GM12878 (cell line): ENCODE data around the gene RAE1. TPM values are rescaled to one million over a fixed set of nuclear protein-coding genes. Genes with fewer than 3 reads are reported as not detected.

ENCODE experiments used
- CBX3 ChIP-seq: fragments of 200-600 bp; sonication (generic); IDR thresholded peaks from 2 replicates; pipeline ENCODE4 v1.6.1; 2016; ENCODE audit warnings: low read depth, borderline replicate concordance
- CREB1 ChIP-seq: IDR thresholded peaks from 2 replicates; pipeline ENCODE4 v1.6.1; 2012; ENCODE audit warnings: low read depth, mild to moderate bottlenecking, inconsistent platforms
- FOS ChIP-seq: IDR thresholded peaks from 3 replicates; pipeline ENCODE4 v1.6.1; 2011; ENCODE audit warnings: borderline replicate concordance; ENCODE audit not compliant: insufficient read length; ENCODE audit errors: extremely low read depth
- GATAD2B ChIP-seq: fragments of 450-650 bp; conservative IDR thresholded peaks from 2 replicates; pipeline ENCODE4 v1.6.1; 2017; ENCODE audit warnings: low read depth, mild to moderate bottlenecking, moderate library complexity
- MEF2B ChIP-seq: fragments of 450-650 bp; IDR thresholded peaks from 2 replicates; pipeline ENCODE4 v1.6.1; 2018; ENCODE audit warnings: mild to moderate bottlenecking, moderate library complexity; ENCODE audit not compliant: partially characterized antibody, poor library complexity, severe bottlenecking
- MYB ChIP-seq: fragments of 150-350 bp; IDR thresholded peaks from 2 replicates; pipeline ENCODE4 v1.6.1; 2014; ENCODE audit warnings: mild to moderate bottlenecking, low read depth, low read length, borderline replicate concordance
- POU2F2 ChIP-seq: IDR thresholded peaks from 3 replicates; pipeline ENCODE4 v1.6.1; 2011; ENCODE audit warnings: low read depth, mild to moderate bottlenecking, low read length, borderline replicate concordance
- RAD21 ChIP-seq: IDR thresholded peaks from 2 replicates; pipeline ENCODE4 v1.6.1; 2011; ENCODE audit warnings: mild to moderate bottlenecking, low read depth, low read length, moderate library complexity; ENCODE audit not compliant: insufficient read depth
- RAD51 ChIP-seq: fragments of 450-650 bp; IDR thresholded peaks from 2 replicates; pipeline ENCODE4 v1.6.1; 2016; ENCODE audit warnings: moderate library complexity, mild to moderate bottlenecking, inconsistent platforms
- SP1 ChIP-seq: IDR thresholded peaks from one replicate; pipeline ENCODE4 v1.6.1; 2011; ENCODE audit warnings: low read depth, low read length
- SUPT20H ChIP-seq: IDR thresholded peaks from 2 replicates; pipeline ENCODE4 v1.6.1; 2011; ENCODE audit warnings: low read depth, mild to moderate bottlenecking, low read length, moderate library complexity, borderline replicate concordance; ENCODE audit not compliant: control insufficient read depth
- TARDBP ChIP-seq: IDR thresholded peaks from 2 replicates; pipeline ENCODE4 v1.6.1; 2016; ENCODE audit warnings: borderline replicate concordance
- TCF12 ChIP-seq: IDR thresholded peaks from 2 replicates; pipeline ENCODE4 v1.6.1; 2011; ENCODE audit warnings: low read depth, mild to moderate bottlenecking, low read length
- ZNF207 ChIP-seq: fragments of 450-650 bp; IDR thresholded peaks from 2 replicates; pipeline ENCODE4 v1.6.1; 2014; ENCODE audit warnings: antibody characterized with exemption, mild to moderate bottlenecking, borderline replicate concordance
- ZNF217 ChIP-seq: fragments of 450-650 bp; IDR thresholded peaks from 2 replicates; pipeline ENCODE4 v1.6.1; 2017; ENCODE audit warnings: antibody characterized with exemption, mild to moderate bottlenecking
- ZNF274 ChIP-seq: IDR thresholded peaks from one replicate; pipeline ENCODE4 v1.8.0; 2011; ENCODE audit not compliant: insufficient read length, insufficient read depth
- ZSCAN29 ChIP-seq: fragments of 450-650 bp; IDR thresholded peaks from 2 replicates; pipeline ENCODE4 v1.6.1; 2017; ENCODE audit warnings: mild to moderate bottlenecking, moderate library complexity
- polyA plus RNA-seq, 11 experiments: library from polyadenylated mRNA; depleted of rRNA in 4 of 11; unstranded in 6 of 11; stranded (reverse) in 5 of 11; fragments of >200 nt; fragmentation: Nextera tagmentation in 4 of 11; fragmentation: Illumina TruSeq in 1 of 11; extraction: Ambion mirVana in 4 of 11; extraction: Trizol in 1 of 11; gene quantifications; 1 replicate in 1 of 11; 2 replicates in 10 of 11; pipeline versions ENCODE4 v1.2.1 to v1.2.3, GENCODE V29; 2011 to 2016; ENCODE audit warnings: inconsistent platforms in 2 of 11, missing spikeins in 2 of 11, low read depth in 1 of 11
- total RNA-seq, 4 experiments: library from RNA; depleted of rRNA in 3 of 4; stranded (reverse); fragments of >200 nt in 3 of 4; fragmentation: Illumina TruSeq in 1 of 4; extraction: Trizol in 1 of 4; gene quantifications; 2 replicates each; pipeline versions ENCODE4 v1.2.1 to v1.2.3, GENCODE V29; 2013 to 2021
- TF ChIP-seq, protein P1 (sequence below): fragments of 450-650 bp; IDR thresholded peaks from 2 replicates; pipeline ENCODE4 v1.6.1; 2017; ENCODE audit warnings: low read depth, mild to moderate bottlenecking, moderate library complexity
- TF ChIP-seq, protein P2 (sequence below): fragments of 450-650 bp; IDR thresholded peaks from 2 replicates; pipeline ENCODE4 v1.6.1; 2016; ENCODE audit warnings: mild to moderate bottlenecking, moderate library complexity, borderline replicate concordance
- TF ChIP-seq, protein P3 (sequence below): fragments of 450-650 bp; IDR thresholded peaks from 2 replicates; pipeline ENCODE4 v1.6.1; 2017; ENCODE audit warnings: mild to moderate bottlenecking, moderate library complexity

The RAE1 gene
- total and polyA plus RNA-seq, 10 of the 15 experiments (the other 5 are each of a cell fraction or from before 2014, with no cell fraction given) = 28.7 to 107 (median 49.3) TPM

DNA sequence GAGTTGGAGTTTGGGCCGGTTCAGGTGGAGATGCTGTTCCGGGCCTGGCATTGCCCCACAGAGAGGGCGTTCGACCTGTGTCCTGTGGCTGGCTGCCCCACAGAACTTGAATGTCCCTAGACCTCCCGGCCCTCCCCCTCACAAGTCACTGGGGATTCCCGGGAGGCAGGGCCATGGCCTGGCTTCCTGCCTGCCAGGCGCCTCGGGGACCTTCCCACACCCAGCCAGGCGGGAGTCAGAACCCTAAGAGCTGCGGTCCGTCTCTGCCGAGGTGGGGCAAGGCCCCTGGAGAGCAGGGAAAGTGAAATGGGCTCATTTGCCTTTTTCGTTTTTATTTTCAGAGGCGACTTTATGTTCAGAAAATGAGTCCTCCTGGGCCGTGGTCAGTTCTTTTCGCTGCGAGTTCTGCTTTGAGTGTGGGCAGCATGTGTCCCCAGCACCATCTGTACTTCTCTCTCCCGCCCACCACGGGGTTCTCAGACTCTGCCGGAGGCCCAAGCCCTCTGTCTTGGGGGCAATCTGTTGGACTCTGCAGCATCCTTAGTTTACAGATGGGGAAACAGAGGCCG lies 48.6 kb downstream of the RAE1 start (continued):
- TF ChIP-seq TCF12 (peak; percentile 44; the same call in 1 of the 2 replicates), TARDBP (no peak), ZNF274 (no peak), MYB (no peak), ZNF207 (no peak), MEF2B (peak; percentile 90), ZSCAN29 (no peak), SUPT20H (no peak), RAD21 (no peak), CREB1 (no peak), FOS (no peak), CBX3 (no peak), SP1 (peak; percentile 57), GATAD2B (peak; percentile 80), RAD51 (no peak), POU2F2 (no peak; the same call in 1 of the 3 replicates), ZNF217 (no peak)
- TF ChIP-seq, protein P1, sequence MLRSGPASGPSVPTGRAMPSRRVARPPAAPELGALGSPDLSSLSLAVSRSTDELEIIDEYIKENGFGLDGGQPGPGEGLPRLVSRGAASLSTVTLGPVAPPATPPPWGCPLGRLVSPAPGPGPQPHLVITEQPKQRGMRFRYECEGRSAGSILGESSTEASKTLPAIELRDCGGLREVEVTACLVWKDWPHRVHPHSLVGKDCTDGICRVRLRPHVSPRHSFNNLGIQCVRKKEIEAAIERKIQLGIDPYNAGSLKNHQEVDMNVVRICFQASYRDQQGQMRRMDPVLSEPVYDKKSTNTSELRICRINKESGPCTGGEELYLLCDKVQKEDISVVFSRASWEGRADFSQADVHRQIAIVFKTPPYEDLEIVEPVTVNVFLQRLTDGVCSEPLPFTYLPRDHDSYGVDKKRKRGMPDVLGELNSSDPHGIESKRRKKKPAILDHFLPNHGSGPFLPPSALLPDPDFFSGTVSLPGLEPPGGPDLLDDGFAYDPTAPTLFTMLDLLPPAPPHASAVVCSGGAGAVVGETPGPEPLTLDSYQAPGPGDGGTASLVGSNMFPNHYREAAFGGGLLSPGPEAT = peak; percentile 82
- TF ChIP-seq, protein P2, sequence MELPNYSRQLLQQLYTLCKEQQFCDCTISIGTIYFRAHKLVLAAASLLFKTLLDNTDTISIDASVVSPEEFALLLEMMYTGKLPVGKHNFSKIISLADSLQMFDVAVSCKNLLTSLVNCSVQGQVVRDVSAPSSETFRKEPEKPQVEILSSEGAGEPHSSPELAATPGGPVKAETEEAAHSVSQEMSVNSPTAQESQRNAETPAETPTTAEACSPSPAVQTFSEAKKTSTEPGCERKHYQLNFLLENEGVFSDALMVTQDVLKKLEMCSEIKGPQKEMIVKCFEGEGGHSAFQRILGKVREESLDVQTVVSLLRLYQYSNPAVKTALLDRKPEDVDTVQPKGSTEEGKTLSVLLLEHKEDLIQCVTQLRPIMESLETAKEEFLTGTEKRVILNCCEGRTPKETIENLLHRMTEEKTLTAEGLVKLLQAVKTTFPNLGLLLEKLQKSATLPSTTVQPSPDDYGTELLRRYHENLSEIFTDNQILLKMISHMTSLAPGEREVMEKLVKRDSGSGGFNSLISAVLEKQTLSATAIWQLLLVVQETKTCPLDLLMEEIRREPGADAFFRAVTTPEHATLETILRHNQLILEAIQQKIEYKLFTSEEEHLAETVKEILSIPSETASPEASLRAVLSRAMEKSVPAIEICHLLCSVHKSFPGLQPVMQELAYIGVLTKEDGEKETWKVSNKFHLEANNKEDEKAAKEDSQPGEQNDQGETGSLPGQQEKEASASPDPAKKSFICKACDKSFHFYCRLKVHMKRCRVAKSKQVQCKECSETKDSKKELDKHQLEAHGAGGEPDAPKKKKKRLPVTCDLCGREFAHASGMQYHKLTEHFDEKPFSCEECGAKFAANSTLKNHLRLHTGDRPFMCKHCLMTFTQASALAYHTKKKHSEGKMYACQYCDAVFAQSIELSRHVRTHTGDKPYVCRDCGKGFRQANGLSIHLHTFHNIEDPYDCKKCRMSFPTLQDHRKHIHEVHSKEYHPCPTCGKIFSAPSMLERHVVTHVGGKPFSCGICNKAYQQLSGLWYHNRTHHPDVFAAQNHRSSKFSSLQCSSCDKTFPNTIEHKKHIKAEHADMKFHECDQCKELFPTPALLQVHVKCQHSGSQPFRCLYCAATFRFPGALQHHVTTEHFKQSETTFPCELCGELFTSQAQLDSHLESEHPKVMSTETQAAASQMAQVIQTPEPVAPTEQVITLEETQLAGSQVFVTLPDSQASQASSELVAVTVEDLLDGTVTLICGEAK = no peak
- TF ChIP-seq, protein P3, sequence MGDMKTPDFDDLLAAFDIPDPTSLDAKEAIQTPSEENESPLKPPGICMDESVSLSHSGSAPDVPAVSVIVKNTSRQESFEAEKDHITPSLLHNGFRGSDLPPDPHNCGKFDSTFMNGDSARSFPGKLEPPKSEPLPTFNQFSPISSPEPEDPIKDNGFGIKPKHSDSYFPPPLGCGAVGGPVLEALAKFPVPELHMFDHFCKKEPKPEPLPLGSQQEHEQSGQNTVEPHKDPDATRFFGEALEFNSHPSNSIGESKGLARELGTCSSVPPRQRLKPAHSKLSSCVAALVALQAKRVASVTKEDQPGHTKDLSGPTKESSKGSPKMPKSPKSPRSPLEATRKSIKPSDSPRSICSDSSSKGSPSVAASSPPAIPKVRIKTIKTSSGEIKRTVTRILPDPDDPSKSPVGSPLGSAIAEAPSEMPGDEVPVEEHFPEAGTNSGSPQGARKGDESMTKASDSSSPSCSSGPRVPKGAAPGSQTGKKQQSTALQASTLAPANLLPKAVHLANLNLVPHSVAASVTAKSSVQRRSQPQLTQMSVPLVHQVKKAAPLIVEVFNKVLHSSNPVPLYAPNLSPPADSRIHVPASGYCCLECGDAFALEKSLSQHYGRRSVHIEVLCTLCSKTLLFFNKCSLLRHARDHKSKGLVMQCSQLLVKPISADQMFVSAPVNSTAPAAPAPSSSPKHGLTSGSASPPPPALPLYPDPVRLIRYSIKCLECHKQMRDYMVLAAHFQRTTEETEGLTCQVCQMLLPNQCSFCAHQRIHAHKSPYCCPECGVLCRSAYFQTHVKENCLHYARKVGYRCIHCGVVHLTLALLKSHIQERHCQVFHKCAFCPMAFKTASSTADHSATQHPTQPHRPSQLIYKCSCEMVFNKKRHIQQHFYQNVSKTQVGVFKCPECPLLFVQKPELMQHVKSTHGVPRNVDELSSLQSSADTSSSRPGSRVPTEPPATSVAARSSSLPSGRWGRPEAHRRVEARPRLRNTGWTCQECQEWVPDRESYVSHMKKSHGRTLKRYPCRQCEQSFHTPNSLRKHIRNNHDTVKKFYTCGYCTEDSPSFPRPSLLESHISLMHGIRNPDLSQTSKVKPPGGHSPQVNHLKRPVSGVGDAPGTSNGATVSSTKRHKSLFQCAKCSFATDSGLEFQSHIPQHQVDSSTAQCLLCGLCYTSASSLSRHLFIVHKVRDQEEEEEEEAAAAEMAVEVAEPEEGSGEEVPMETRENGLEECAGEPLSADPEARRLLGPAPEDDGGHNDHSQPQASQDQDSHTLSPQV = no peak
